ENCODE measurements around the gene LRAT.
"Not testable (repeated sequence)": the region's sequence is repeated elsewhere in the genome, so short reads cannot be mapped to it uniquely, and the experiment has no call there.

LRAT gene

GRCh38 chr4:154743683-154744340 lies at the start of gene LRAT:
Gene LRAT (plus strand): TSS chr4:154744000. CDS start chr4:154744327, 327 bp downstream.
- DNase-seq (ENCODE audit: low read depth in 2 of 2), result no peak

GRCh38 chr4:154707877-154708276 lies 35.9 kb upstream of the LRAT start:
- DNase-seq (ENCODE audit: low read depth in 2 of 2), result no peak

GRCh38 chr4:154709550-154709949 lies 34.2 kb upstream of the LRAT start:
- no peak for DNase-seq (ENCODE audit: low read depth in 2 of 2)

- DNase-seq (ENCODE audit: low read depth in 2 of 2), result no peak
These were observed 32.3 kb upstream of the LRAT start for GRCh38 chr4:154711522-154711921.

GRCh38 chr4:154714339-154715040 lies 29.3 kb upstream of the LRAT start:
- DNase-seq (ENCODE audit: low read depth in 2 of 2), result no peak

GRCh38 chr4:154719087-154719486 lies 24.7 kb upstream of the LRAT start:
- no peak for DNase-seq (ENCODE audit: low read depth in 2 of 2)

GRCh38 chr4:154720123-154720522 lies 23.7 kb upstream of the LRAT start:
- no peak for DNase-seq (ENCODE audit: low read depth in 2 of 2)

GRCh38 chr4:154720618-154721267 lies 23.1 kb upstream of the LRAT start:
- no peak for DNase-seq (ENCODE audit: low read depth in 2 of 2)

GRCh38 chr4:154722262-154722661 lies 21.5 kb upstream of the LRAT start:
- no peak for DNase-seq (ENCODE audit: low read depth in 2 of 2)

- DNase-seq (ENCODE audit: low read depth in 2 of 2), result not testable (repeated sequence)
These were observed 20.2 kb upstream of the LRAT start for GRCh38 chr4:154723601-154724000.

- DNase-seq (ENCODE audit: low read depth in 2 of 2), result no peak
These were observed 16.3 kb upstream of the LRAT start for GRCh38 chr4:154727540-154727939.

- no peak for DNase-seq (ENCODE audit: low read depth in 2 of 2)
These were observed 12.0 kb upstream of the LRAT start for GRCh38 chr4:154731756-154732155.

GRCh38 chr4:154732669-154733068 lies 11.1 kb upstream of the LRAT start:
- DNase-seq (ENCODE audit: low read depth in 2 of 2), result no peak

- DNase-seq (ENCODE audit: low read depth in 2 of 2), result no peak
These were observed 7.0 kb upstream of the LRAT start for GRCh38 chr4:154736770-154737169.

- DNase-seq (ENCODE audit: low read depth in 2 of 2), result no peak
These were observed 5.4 kb upstream of the LRAT start for GRCh38 chr4:154738426-154738825.

GRCh38 chr4:154739111-154739510 lies 4.7 kb upstream of the LRAT start:
- DNase-seq (ENCODE audit: low read depth in 2 of 2), result no peak

- no peak for DNase-seq (ENCODE audit: low read depth in 2 of 2)
These were observed 3.3 kb upstream of the LRAT start for GRCh38 chr4:154740462-154740861.

- no peak for DNase-seq (ENCODE audit: low read depth in 2 of 2)
These were observed 2.6 kb upstream of the LRAT start for GRCh38 chr4:154741131-154741665.

- no peak for DNase-seq (ENCODE audit: low read depth in 2 of 2)
These were observed 1.6 kb upstream of the LRAT start for GRCh38 chr4:154741922-154742850.

- DNase-seq (ENCODE audit: low read depth in 2 of 2), result no peak
These were observed 634 bp downstream of the LRAT start for GRCh38 chr4:154744341-154744926.

GRCh38 chr4:154757713-154758112 lies 13.9 kb downstream of the LRAT start:
- no peak for DNase-seq (ENCODE audit: low read depth in 2 of 2)

Data from stimulated activated CD8-positive, alpha-beta memory T cell treated with anti-CD3 and anti-CD28 coated beads, Interleukin-15, amount 100 ng/mL, for 4 hours (primary cell).